K562 (cell line): ENCODE results near the gene LZTS3. TPM values are rescaled to one million over a fixed set of nuclear protein-coding genes. Genes with fewer than 3 reads are reported as not detected.
A peak's percentile ranks its signal among the peaks of the same experiment; 100 is the strongest.

ENCODE experiments used
- E2F6 ChIP-seq, 2 experiments: IDR thresholded peaks; 2 replicates each; pipeline ENCODE4 v1.6.1; 2011; ENCODE audit warnings: borderline replicate concordance in 1 of 2, control low read depth in 1 of 2, low read depth in 1 of 2, low read length in 1 of 2, mild to moderate bottlenecking in 1 of 2, mixed read lengths in 1 of 2, moderate library complexity in 1 of 2; ENCODE audit not compliant: insufficient read depth in 1 of 2, insufficient read length in 1 of 2, poor library complexity in 1 of 2, severe bottlenecking in 1 of 2; ENCODE audit errors: extremely low read depth in 1 of 2
- ELK1 ChIP-seq: sonication (generic); formaldehyde crosslinking; IDR thresholded peaks from 2 replicates; pipeline ENCODE4 v1.8.1; 2022; ENCODE audit warnings: missing genetic modification reagents
- ETV5 ChIP-seq: sonication (generic); formaldehyde crosslinking; IDR thresholded peaks from 2 replicates; pipeline ENCODE4 v1.4.0; 2020; ENCODE audit warnings: low read depth, mild to moderate bottlenecking, missing genetic modification reagents
- HIVEP1 ChIP-seq: fragments of 250-450 bp; sonication (Bioruptor Pico); IDR thresholded peaks from 2 replicates; pipeline ENCODE4 v1.4.0; 2020; ENCODE audit warnings: mild to moderate bottlenecking
- MAZ ChIP-seq, 2 experiments: fragments of 450-650 bp in 1 of 2; sonication (generic) in 1 of 2; formaldehyde crosslinking; IDR thresholded peaks in 1 of 2; conservative IDR thresholded peaks in 1 of 2; 2 replicates each; pipeline versions ENCODE4 v1.4.0 to v1.5.0; 2020; ENCODE audit warnings: mild to moderate bottlenecking in 1 of 2, missing genetic modification reagents in 1 of 2
- PBX2 ChIP-seq, 2 experiments: IDR thresholded peaks in 1 of 2; conservative IDR thresholded peaks in 1 of 2; 2 replicates each; pipeline ENCODE4 v1.6.1; 2016; ENCODE audit warnings: low read depth in 2 of 2, mild to moderate bottlenecking in 1 of 2, missing compliant biosample characterization in 1 of 2, missing genetic modification characterization in 1 of 2, moderate library complexity in 1 of 2
- SIRT6 ChIP-seq: IDR thresholded peaks from one replicate; pipeline ENCODE4 v1.6.1; 2012; ENCODE audit warnings: low read depth, mild to moderate bottlenecking, control low read depth, inconsistent platforms, low read length, moderate library complexity
- SP2 ChIP-seq: IDR thresholded peaks from 2 replicates; pipeline ENCODE4 v1.6.1; 2011; ENCODE audit warnings: mild to moderate bottlenecking, low read depth, low read length, moderate library complexity; ENCODE audit not compliant: poor library complexity, severe bottlenecking; ENCODE audit errors: extremely low read depth
- TRIM24 ChIP-seq, 2 experiments: fragments of 450-650 bp; IDR thresholded peaks; 2 replicates each; pipeline ENCODE4 v1.6.1; 2016
- ZKSCAN1 ChIP-seq: fragments of 150-350 bp; IDR thresholded peaks from 2 replicates; pipeline ENCODE4 v1.6.1; 2016; ENCODE audit warnings: low read depth, low read length
- ZNF609 ChIP-seq: sonication (generic); formaldehyde crosslinking; IDR thresholded peaks from 2 replicates; pipeline ENCODE4 v1.8.1; 2023; ENCODE audit warnings: missing genetic modification reagents, mild to moderate bottlenecking, borderline replicate concordance
- polyA plus RNA-seq, 8 experiments: library from polyadenylated mRNA; depleted of rRNA in 4 of 8; stranded (reverse) in 5 of 8; unstranded in 3 of 8; fragments of >200 nt; fragmentation: Nextera tagmentation in 2 of 8; fragmentation: Illumina TruSeq in 1 of 8; extraction: Ambion mirVana in 2 of 8; extraction: Trizol in 1 of 8; gene quantifications; 2 replicates each; pipeline versions ENCODE4 v1.2.1 to v1.2.3, GENCODE V29; 2011 to 2014; ENCODE audit warnings: inconsistent platforms in 1 of 8, missing spikeins in 1 of 8
- total RNA-seq, 7 experiments: library from RNA; depleted of rRNA in 6 of 7; stranded (reverse); fragments of >200 nt in 6 of 7; fragmentation: Illumina TruSeq in 2 of 7; extraction: Trizol in 2 of 7; gene quantifications; 2 replicates each; pipeline versions ENCODE4 v1.2.1 to v1.2.3, GENCODE V29; 2011 to 2021; ENCODE audit warnings: low replicate concordance in 1 of 7
- TF ChIP-seq, protein P1 (sequence below): fragments of 450-650 bp; IDR thresholded peaks from 2 replicates; pipeline ENCODE4 v1.6.1; 2016; ENCODE audit warnings: borderline replicate concordance

Gene LZTS3
- total and polyA plus RNA-seq, 9 of the 15 experiments (the other 6 are each of a cell fraction or from before 2014, with no cell fraction given): 0.07 to 2.9 (median 2.0) TPM

GRCh38 chr20:3209257-3209945, 36.1 kb upstream of the LZTS3 start, which contains the start of gene ITPA (continued):
- TF ChIP-seq E2F6 (IDR thresholded peaks at IDR 0.05; ENCODE audit: borderline replicate concordance in 1 of 2, extremely low read depth in 1 of 2, insufficient read depth in 1 of 2, insufficient read length in 1 of 2, low read depth in 1 of 2, low read length in 1 of 2, poor library complexity in 1 of 2, severe bottlenecking in 1 of 2) (peak in 1 of 2 experiments; percentile 28), SP2 (no peak), MAZ (CRISPR knock-in tag; conservative IDR thresholded peaks at IDR 0.05 in 1 of 2, IDR thresholded peaks at IDR 0.05 in 1 of 2) (peak in 1 of 2 experiments; percentile 38; a peak in 1 of 4 replicates), ZKSCAN1 (no peak), ELK1 (no peak), HIVEP1 (no peak), SIRT6 (no peak), PBX2 (CRISPR knock-in tag; IDR thresholded peaks at IDR 0.05; ENCODE audit: low read depth) (no peak), PBX2 (tag; conservative IDR thresholded peaks at IDR 0.05; ENCODE audit: low read depth) (no peak), TRIM24 (IDR thresholded peaks at IDR 0.05) (peak in 1 of 2 experiments; percentile 19; a peak in 1 of 4 replicates), ETV5 (CRISPR knock-in tag) (peak; percentile 62), ZNF609 (CRISPR knock-in tag) (no peak)
- TF ChIP-seq, protein P1, sequence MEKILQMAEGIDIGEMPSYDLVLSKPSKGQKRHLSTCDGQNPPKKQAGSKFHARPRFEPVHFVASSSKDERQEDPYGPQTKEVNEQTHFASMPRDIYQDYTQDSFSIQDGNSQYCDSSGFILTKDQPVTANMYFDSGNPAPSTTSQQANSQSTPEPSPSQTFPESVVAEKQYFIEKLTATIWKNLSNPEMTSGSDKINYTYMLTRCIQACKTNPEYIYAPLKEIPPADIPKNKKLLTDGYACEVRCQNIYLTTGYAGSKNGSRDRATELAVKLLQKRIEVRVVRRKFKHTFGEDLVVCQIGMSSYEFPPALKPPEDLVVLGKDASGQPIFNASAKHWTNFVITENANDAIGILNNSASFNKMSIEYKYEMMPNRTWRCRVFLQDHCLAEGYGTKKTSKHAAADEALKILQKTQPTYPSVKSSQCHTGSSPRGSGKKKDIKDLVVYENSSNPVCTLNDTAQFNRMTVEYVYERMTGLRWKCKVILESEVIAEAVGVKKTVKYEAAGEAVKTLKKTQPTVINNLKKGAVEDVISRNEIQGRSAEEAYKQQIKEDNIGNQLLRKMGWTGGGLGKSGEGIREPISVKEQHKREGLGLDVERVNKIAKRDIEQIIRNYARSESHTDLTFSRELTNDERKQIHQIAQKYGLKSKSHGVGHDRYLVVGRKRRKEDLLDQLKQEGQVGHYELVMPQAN: peak; percentile 98
